GM13977 (cell line): ENCODE data around the gene METTL16.

ENCODE experiments used
- DNase-seq: peaks from one replicate; pipeline ENCODE4 v3.0.0; 2012; ENCODE audit warnings: low spot score
- in situ Hi-C: fragments of 300-500 bp; cut with MboI; formaldehyde crosslinking; loops from one replicate; pipeline ENCODE4 v1.12.0; 2022; ENCODE audit warnings: low sequenced_read_pairs, low pct_unique_long_range_greater_than_20kb, mixed read lengths, inconsistent platforms; ENCODE audit not compliant: unreplicated experiment
- TF ChIP-seq, protein P1 (sequence below): IDR thresholded peaks from 2 replicates; pipeline ENCODE4 v1.5.1; 2012; ENCODE audit warnings: mild to moderate bottlenecking, control low read depth; ENCODE audit not compliant: insufficient read depth; ENCODE audit errors: extremely low read depth, missing control alignments

Gene METTL16

GRCh38 chr17:2377659-2378058 is 134.0 kb downstream of the METTL16 start:
- in situ Hi-C loops = no loop called here
- no peak for DNase-seq

DNA sequence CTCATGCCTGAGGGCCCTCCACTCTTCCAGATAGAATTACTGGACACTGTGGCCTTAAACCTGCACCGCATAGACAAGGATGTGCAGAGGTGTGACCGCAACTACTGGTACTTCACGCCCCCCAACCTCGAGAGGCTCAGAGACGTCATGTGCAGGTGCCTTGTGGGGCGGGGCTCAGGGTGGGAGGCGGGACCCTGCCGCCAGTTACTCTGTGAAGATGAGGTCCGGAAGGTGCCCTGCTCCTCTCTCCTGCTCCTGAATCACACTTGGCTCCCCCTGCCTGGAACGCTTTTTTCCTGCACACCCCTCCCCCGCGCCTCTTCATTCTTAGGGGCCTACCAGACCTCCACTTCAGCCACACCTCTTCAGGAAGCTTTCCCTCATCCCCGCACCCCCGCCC is 135.6 kb downstream of the METTL16 start:
- no peak for DNase-seq
- TF ChIP-seq, protein P1, sequence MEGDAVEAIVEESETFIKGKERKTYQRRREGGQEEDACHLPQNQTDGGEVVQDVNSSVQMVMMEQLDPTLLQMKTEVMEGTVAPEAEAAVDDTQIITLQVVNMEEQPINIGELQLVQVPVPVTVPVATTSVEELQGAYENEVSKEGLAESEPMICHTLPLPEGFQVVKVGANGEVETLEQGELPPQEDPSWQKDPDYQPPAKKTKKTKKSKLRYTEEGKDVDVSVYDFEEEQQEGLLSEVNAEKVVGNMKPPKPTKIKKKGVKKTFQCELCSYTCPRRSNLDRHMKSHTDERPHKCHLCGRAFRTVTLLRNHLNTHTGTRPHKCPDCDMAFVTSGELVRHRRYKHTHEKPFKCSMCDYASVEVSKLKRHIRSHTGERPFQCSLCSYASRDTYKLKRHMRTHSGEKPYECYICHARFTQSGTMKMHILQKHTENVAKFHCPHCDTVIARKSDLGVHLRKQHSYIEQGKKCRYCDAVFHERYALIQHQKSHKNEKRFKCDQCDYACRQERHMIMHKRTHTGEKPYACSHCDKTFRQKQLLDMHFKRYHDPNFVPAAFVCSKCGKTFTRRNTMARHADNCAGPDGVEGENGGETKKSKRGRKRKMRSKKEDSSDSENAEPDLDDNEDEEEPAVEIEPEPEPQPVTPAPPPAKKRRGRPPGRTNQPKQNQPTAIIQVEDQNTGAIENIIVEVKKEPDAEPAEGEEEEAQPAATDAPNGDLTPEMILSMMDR = no peak
- in situ Hi-C loops = no loop called here

More at GRCh38 chr17:2377659-2378058, 134.0 kb downstream of the METTL16 start:
- TF ChIP-seq, protein P1 = no peak

DNA sequence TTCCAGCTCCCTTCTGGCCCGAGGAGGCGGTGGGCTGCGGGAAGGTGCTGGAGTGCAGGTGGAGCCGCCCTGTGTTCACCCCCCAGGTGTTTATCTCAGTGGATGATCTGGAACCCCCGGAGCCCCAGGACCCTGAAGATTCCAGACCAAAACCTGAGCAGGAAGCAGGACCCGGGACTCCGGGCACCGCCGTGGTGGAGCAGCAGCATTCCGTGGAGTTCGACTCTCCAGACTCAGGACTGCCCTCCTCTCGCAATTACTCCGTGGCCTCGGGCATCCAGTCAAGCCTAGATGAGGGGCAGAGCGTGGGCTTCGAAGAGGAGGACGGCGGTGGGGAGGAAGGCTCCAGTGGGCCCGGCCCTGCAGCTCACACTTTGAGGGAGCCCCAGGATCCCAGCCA is 136.3 kb downstream of the METTL16 start:
- TF ChIP-seq, protein P1 = no peak
- in situ Hi-C loops = no loop called here
- no peak for DNase-seq

GRCh38 chr17:2374549-2375285 is 137.0 kb downstream of the METTL16 start:
- in situ Hi-C loops = no loop called here
- TF ChIP-seq, protein P1 = no peak
- DNase-seq = no peak

- TF ChIP-seq, protein P1 = no peak
- no peak for DNase-seq
- in situ Hi-C loops = no loop called here
These were observed 138.5 kb downstream of the METTL16 start for GRCh38 chr17:2373179-2373578.

DNA sequence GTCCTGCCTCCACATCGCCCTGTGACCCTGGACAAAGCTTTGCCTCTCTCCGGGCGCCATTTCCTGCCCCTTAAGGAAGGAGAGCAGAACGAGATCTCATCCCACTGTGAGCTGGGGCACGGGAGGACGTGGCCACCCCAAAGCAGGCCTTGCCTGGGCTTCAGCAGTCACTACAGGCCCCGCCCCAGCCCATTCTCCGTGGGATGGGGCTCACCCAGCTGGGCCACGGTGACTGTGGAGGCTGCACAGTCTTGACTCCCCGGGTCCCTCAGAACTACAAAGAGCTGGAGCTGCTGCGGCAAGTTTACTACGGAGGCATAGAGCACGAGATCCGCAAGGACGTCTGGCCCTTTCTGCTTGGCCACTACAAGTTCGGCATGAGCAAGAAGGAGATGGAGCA is 139.0 kb downstream of the METTL16 start:
- in situ Hi-C loops = no loop called here
- TF ChIP-seq, protein P1 = no peak
- no peak for DNase-seq
